Calu3 (cell line): ENCODE measurements around the gene EGFR. TPM values are rescaled to one million over a fixed set of nuclear protein-coding genes. Genes with fewer than 3 reads are reported as not detected.
A peak's percentile ranks its signal among the peaks of the same experiment; 100 is the strongest.

Experiments
- BruUV-seq: library from RNA; stranded (reverse); fragments of 400-500 nt; replicated peaks from 2 replicates; lab custom pipeline; 2021; lab: Mats Ljungman, UMichigan
- CTCF ChIA-PET: fragments of 300-600 bp; sonication (Branson Sonifier 250); formaldehyde crosslinking; loops from one replicate; lab custom pipeline; 2022; ENCODE audit warnings: antibody characterized with exemption; lab: Charles Lee
- DNase-seq: peaks from one replicate; pipeline ENCODE4 v3.0.0; 2022
- H3K27ac Mint-ChIP-seq: one replicate; pipeline ENCODE4 v1.8.0; 2022; ENCODE audit warnings: mixed read lengths; ENCODE audit not compliant: unreplicated experiment
- H3K27me3 Mint-ChIP-seq: one replicate; pipeline ENCODE4 v1.8.0; 2022; ENCODE audit warnings: mixed read lengths; ENCODE audit not compliant: unreplicated experiment
- H3K36me3 Mint-ChIP-seq: one replicate; pipeline ENCODE4 v1.8.0; 2022; ENCODE audit warnings: mild to moderate bottlenecking, moderate library complexity, mixed read lengths; ENCODE audit not compliant: insufficient read depth, unreplicated experiment
- H3K4me1 Mint-ChIP-seq: one replicate; pipeline ENCODE4 v1.8.0; 2022; ENCODE audit warnings: mild to moderate bottlenecking, low read depth, mixed read lengths; ENCODE audit not compliant: unreplicated experiment
- H3K4me3 Mint-ChIP-seq: one replicate; pipeline ENCODE4 v1.8.0; 2022; ENCODE audit warnings: mild to moderate bottlenecking, low read depth, moderate library complexity, mixed read lengths; ENCODE audit not compliant: unreplicated experiment
- H3K9me3 Mint-ChIP-seq: one replicate; pipeline ENCODE4 v1.8.0; 2022; ENCODE audit warnings: low read depth, mixed read lengths; ENCODE audit not compliant: unreplicated experiment
- CTCF ChIP-seq: fragments of 200-600 bp; IDR thresholded peaks from one replicate; pipeline ENCODE4 v1.8.0; 2022; ENCODE audit warnings: antibody characterized with exemption; ENCODE audit not compliant: unreplicated experiment
- intact Hi-C: fragments of 100-400 bp; cut with micrococcal nuclease; formaldehyde crosslinking; loops from one replicate; pipeline ENCODE4 v1.10.0; 2022; ENCODE audit not compliant: unreplicated experiment
- total RNA-seq: library from RNA; stranded (reverse); gene quantifications from 2 replicates; pipeline ENCODE4 v1.2.3, GENCODE V29; 2022

Gene EGFR
- total RNA-seq, 1 experiment from 2014 or later, result 87.4 TPM

GRCh38 chr7:55145606-55146005 is 126.8 kb downstream of the EGFR start:
- intact Hi-C loops, result loop anchor here (5.0 to 10.0 kb wide), 2 partner anchors 59 to 373 kb away; no protein-coding TSS in a partner anchor
- no TSS peak for BruUV-seq
- no peaks in the 10 kb centered on the region for H3K9me3 Mint-ChIP-seq
- no peak for DNase-seq
- no peaks in the 10 kb centered on the region for H3K27me3 Mint-ChIP-seq
- no peak overlapping the region for H3K4me3 Mint-ChIP-seq
- peaks cover 42% of the 10 kb centered on the region for H3K36me3 Mint-ChIP-seq
- H3K27ac Mint-ChIP-seq, result peak overlapping the region; percentile 26
- CTCF ChIA-PET, result interaction anchor here (1.0 to 1.9 kb wide), 3 partner anchors 13 to 133 kb away, joined by 4 to 17 read pairs (median 4); no protein-coding TSS in a partner anchor
- TF ChIP-seq CTCF, result no peak
- peaks cover 40% of the 10 kb centered on the region for H3K4me1 Mint-ChIP-seq

- H3K36me3 Mint-ChIP-seq, result peaks cover 37% of the 10 kb centered on the region
- H3K4me1 Mint-ChIP-seq, result peaks cover 29% of the 10 kb centered on the region
- no peak overlapping the region for H3K27ac Mint-ChIP-seq
- no peaks in the 10 kb centered on the region for H3K9me3 Mint-ChIP-seq
- H3K27me3 Mint-ChIP-seq, result no peaks in the 10 kb centered on the region
- BruUV-seq, result no TSS peak
- intact Hi-C loops, result loop anchor here (5.0 to 10.0 kb wide), 2 partner anchors 58 to 375 kb away; no protein-coding TSS in a partner anchor
- TF ChIP-seq CTCF, result no peak
- no peak for DNase-seq
- no peak overlapping the region for H3K4me3 Mint-ChIP-seq
- CTCF ChIA-PET, result interaction anchor here (0.6 kb wide), 2 partner anchors 28 to 46 kb away, joined by 3 read pairs; no protein-coding TSS in a partner anchor
Measured at GRCh38 chr7:55147101-55147500, 128.3 kb downstream of the EGFR start.

GRCh38 chr7:55147736-55148135 is 128.9 kb downstream of the EGFR start:
- H3K4me3 Mint-ChIP-seq, result no peak overlapping the region

GRCh38 chr7:55148571-55148970 is 129.8 kb downstream of the EGFR start:
- CTCF ChIA-PET, result no interaction called here
- no peak for DNase-seq
- intact Hi-C loops, result loop anchor here (5.0 to 10.0 kb wide), 2 partner anchors 56 to 376 kb away; no protein-coding TSS in a partner anchor
- Mint-ChIP-seq H3K27me3 (no peaks in the 10 kb centered on the region), H3K9me3 (no peaks in the 10 kb centered on the region), H3K4me3 (no peak overlapping the region), H3K36me3 (peaks cover 31% of the 10 kb centered on the region), H3K4me1 (peaks cover 24% of the 10 kb centered on the region), H3K27ac (no peak overlapping the region)
- no TSS peak for BruUV-seq
- no peak for TF ChIP-seq CTCF

More at GRCh38 chr7:55147736-55148135, 128.9 kb downstream of the EGFR start:
- DNase-seq, result no peak
- Mint-ChIP-seq H3K27me3 (no peaks in the 10 kb centered on the region), H3K9me3 (no peaks in the 10 kb centered on the region), H3K27ac (no peak overlapping the region), H3K36me3 (peaks cover 36% of the 10 kb centered on the region), H3K4me1 (peaks cover 29% of the 10 kb centered on the region)
- no TSS peak for BruUV-seq
- CTCF ChIA-PET, result interaction anchor here (0.6 kb wide), 2 partner anchors 29 to 47 kb away, joined by 3 read pairs; no protein-coding TSS in a partner anchor
- intact Hi-C loops, result loop anchor here (5.0 to 10.0 kb wide), 2 partner anchors 57 to 375 kb away; no protein-coding TSS in a partner anchor
- no peak for TF ChIP-seq CTCF
